NCI-H446 (cell line): ENCODE results near the gene VRK3.
A peak's percentile ranks its signal among the peaks of the same experiment; 100 is the strongest.

ENCODE experiments used
- DNase-seq, 2 experiments: peaks; one replicate each; lab custom pipeline; 2025; lab: John Stamatoyannopoulos, UW

The VRK3 gene

GRCh38 chr19:49930483-49931011 lies 94.6 kb downstream of the VRK3 start:
- peak in 1 of 2 experiments; percentile 73 for DNase-seq

- DNase-seq = peak; percentile 98 to 99
Measured at GRCh38 chr19:49929611-49930482, 95.3 kb downstream of the VRK3 start.

- peak; percentile 98 for DNase-seq
Measured at GRCh38 chr19:49929121-49929610, 96.0 kb downstream of the VRK3 start, which contains the start of the genes ATF5 and NUP62. ATF5 (plus strand) TSS chr19:49929205; CDS start chr19:49930851, 1,646 bp downstream. NUP62 (minus strand) TSS chr19:49929504; CDS start chr19:49909807, 19,697 bp downstream.

GRCh38 chr19:49927526-49928264 lies 97.5 kb downstream of the VRK3 start:
- DNase-seq = peak; percentile 34 to 50

GRCh38 chr19:49926515-49926914 lies 98.7 kb downstream of the VRK3 start:
- no peak for DNase-seq
